GM10266 (cell line): ENCODE data around the gene LPA.
"Not testable (repeated sequence)": the region's sequence is repeated elsewhere in the genome, so short reads cannot be mapped to it uniquely, and the experiment has no call there.

ENCODE experiments used
- DNase-seq: peaks from one replicate; pipeline ENCODE4 v3.0.0; 2012; ENCODE audit errors: extremely low spot score
- TF ChIP-seq, protein P1 (sequence below): IDR thresholded peaks from 2 replicates; pipeline ENCODE4 v1.5.1; 2012; ENCODE audit warnings: mild to moderate bottlenecking, low read depth; ENCODE audit not compliant: control insufficient read depth, insufficient read depth; ENCODE audit errors: missing control alignments

The LPA gene

GRCh38 chr6:160534050-160534696 is 129.9 kb downstream of the LPA start:
- peak; percentile 61 for DNase-seq
- TF ChIP-seq, protein P1, sequence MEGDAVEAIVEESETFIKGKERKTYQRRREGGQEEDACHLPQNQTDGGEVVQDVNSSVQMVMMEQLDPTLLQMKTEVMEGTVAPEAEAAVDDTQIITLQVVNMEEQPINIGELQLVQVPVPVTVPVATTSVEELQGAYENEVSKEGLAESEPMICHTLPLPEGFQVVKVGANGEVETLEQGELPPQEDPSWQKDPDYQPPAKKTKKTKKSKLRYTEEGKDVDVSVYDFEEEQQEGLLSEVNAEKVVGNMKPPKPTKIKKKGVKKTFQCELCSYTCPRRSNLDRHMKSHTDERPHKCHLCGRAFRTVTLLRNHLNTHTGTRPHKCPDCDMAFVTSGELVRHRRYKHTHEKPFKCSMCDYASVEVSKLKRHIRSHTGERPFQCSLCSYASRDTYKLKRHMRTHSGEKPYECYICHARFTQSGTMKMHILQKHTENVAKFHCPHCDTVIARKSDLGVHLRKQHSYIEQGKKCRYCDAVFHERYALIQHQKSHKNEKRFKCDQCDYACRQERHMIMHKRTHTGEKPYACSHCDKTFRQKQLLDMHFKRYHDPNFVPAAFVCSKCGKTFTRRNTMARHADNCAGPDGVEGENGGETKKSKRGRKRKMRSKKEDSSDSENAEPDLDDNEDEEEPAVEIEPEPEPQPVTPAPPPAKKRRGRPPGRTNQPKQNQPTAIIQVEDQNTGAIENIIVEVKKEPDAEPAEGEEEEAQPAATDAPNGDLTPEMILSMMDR: peak; percentile 88

GRCh38 chr6:160532315-160532714 is 131.8 kb downstream of the LPA start:
- TF ChIP-seq, protein P1: no peak
- no peak for DNase-seq

- no peak for DNase-seq
- TF ChIP-seq, protein P1: no peak
Observed at GRCh38 chr6:160531826-160532225, 132.2 kb downstream of the LPA start.

DNA sequence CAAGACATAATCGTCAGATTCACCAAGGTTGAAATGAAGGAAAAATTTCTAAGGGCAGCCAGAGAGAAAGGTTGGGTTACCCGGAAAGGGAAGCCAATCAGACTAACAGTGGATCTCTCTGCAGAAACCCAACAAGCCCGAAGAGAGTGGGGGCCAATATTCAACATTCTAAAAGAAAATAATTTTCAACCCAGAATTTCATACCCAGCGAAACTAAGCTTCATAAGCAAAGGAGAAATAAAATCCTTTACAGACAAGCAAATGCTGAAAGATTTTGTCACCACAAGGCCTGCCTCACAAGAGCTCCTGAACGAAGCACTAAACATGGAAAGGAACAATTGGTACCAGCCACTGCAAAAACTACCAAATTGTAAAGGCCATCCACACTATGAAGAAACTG is 134.6 kb downstream of the LPA start:
- DNase-seq: not testable (repeated sequence)

- TF ChIP-seq, protein P1: no peak
- DNase-seq: no peak
Observed at GRCh38 chr6:160523223-160523622, 140.9 kb downstream of the LPA start.

- TF ChIP-seq, protein P1: no peak
- peak; percentile 72 for DNase-seq
Observed at GRCh38 chr6:160520043-160520904, 143.8 kb downstream of the LPA start.

DNA sequence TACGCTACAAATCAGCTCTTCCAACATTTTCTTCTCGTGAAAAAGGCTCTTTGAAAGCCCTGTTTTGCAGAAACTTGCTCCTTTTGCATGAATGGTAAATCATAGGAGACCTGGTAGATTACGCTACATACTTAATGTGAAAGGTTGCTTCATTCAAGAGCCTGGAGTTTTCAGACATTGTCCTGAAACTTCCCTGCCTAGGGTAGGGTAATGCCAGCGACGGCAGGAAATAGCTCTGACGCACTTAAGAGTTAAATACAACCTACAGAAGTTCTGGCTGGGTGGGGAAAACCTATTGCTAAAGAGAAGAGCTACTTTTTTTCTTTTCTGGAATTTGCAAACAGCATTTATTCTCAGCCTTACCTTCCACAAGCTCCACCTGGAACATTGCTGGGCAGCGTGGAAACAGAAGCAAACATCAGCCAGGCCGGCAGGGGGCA is 144.5 kb downstream of the LPA start:
- TF ChIP-seq, protein P1: peak; percentile 95
- no peak for DNase-seq
